ENCODE results near the gene GBA2. TPM values are rescaled to one million over a fixed set of nuclear protein-coding genes. Genes with fewer than 3 reads are reported as not detected.

Gene GBA2
- total and polyA plus RNA-seq, 2 donors (not counting 3 experiments of a cell fraction or from before 2014, with no cell fraction given): 110 to 158 TPM

GRCh38 chr9:35749515-35750255 lies 657 bp upstream of the GBA2 start:
- peak overlapping the region; percentile 84 for H3K27ac ChIP-seq (ENCODE audit: insufficient read depth, low read depth, low read length)
- POLR2A ChIA-PET: no interaction called here
- H3K36me3 ChIP-seq (ENCODE audit: control insufficient read depth in 2 of 2, extremely low read depth in 1 of 2, insufficient read depth in 2 of 2, low read length in 2 of 2): peaks cover 0 to 2% of the 10 kb centered on the region in 2 experiments
- CTCF ChIA-PET: interaction anchor here (0.7 to 7.2 kb wide), 13 partner anchors 9 to 133 kb away, joined by 3 to 86 read pairs (median 12); partner anchors contain the start of genes CCDC107, CREB3, NPR2 and RMRP
- no peaks in the 10 kb centered on the region for H3K9me1 ChIP-seq (replicated peaks; ENCODE audit: control insufficient read depth, extremely low read depth, insufficient read depth, low read length)
- peak overlapping the region; percentile 62 for H3K4me2 ChIP-seq (ENCODE audit: insufficient read depth, low read length)
- H3K4me1 ChIP-seq (ENCODE audit: control insufficient read depth, extremely low read depth, insufficient read depth, low read length): peaks cover 69% of the 10 kb centered on the region
- TSS peak; percentile 5 for BruUV-seq (replicated peaks)
- peak overlapping the region; percentile 66 to 99 (median 87) for H3K4me3 ChIP-seq (replicated peaks in 1 of 3; ENCODE audit: insufficient read depth in 1 of 3, low read depth in 1 of 3, low read length in 3 of 3)
- dilution Hi-C loops (cut with MboI; ENCODE audit: extremely low pct_ligation_motif_present, low sequenced_read_pairs): no loop called here
- FAIRE-seq (peak; percentile 18), DNase-seq (ENCODE audit: low read depth, low spot score) (peak; percentile 60)
- H3K9me3 ChIP-seq (replicated peaks; ENCODE audit: control insufficient read depth, insufficient read depth, low read length): no peaks in the 10 kb centered on the region
- H3K27me3 ChIP-seq (ENCODE audit: control insufficient read depth in 2 of 2, insufficient read depth in 2 of 2, low read length in 2 of 2): no peaks in the 10 kb centered on the region
- H3K79me2 ChIP-seq (ENCODE audit: control insufficient read depth, insufficient read depth, low read length): peaks cover 48% of the 10 kb centered on the region
- peak overlapping the region; percentile 99 for H3K9ac ChIP-seq (replicated peaks; ENCODE audit: extremely low read depth, insufficient read depth, low read length)
- intact Hi-C loops (cut with micrococcal nuclease): loop anchor here (1.0 to 2.0 kb wide), 2 partner anchors 11 to 17 kb away; partner anchors contain the start of genes CREB3 and TLN1
- TF ChIP-seq, protein P1, sequence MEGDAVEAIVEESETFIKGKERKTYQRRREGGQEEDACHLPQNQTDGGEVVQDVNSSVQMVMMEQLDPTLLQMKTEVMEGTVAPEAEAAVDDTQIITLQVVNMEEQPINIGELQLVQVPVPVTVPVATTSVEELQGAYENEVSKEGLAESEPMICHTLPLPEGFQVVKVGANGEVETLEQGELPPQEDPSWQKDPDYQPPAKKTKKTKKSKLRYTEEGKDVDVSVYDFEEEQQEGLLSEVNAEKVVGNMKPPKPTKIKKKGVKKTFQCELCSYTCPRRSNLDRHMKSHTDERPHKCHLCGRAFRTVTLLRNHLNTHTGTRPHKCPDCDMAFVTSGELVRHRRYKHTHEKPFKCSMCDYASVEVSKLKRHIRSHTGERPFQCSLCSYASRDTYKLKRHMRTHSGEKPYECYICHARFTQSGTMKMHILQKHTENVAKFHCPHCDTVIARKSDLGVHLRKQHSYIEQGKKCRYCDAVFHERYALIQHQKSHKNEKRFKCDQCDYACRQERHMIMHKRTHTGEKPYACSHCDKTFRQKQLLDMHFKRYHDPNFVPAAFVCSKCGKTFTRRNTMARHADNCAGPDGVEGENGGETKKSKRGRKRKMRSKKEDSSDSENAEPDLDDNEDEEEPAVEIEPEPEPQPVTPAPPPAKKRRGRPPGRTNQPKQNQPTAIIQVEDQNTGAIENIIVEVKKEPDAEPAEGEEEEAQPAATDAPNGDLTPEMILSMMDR (IDR thresholded peaks at IDR 0.05; ENCODE audit: extremely low read depth in 1 of 2, insufficient read depth in 1 of 2, low read depth in 1 of 2, low read length in 2 of 2): no peak
- TF ChIP-seq POLR2A (IDR thresholded peaks at IDR 0.05; ENCODE audit: low read depth, low read length): no peak
- no peak for TF ChIP-seq JUN (IDR thresholded peaks at IDR 0.05; ENCODE audit: borderline replicate concordance, insufficient read depth, insufficient read length, low read depth)
- no peak for TF ChIP-seq EZH2 (IDR thresholded peaks at IDR 0.05; ENCODE audit: borderline replicate concordance, low read depth, low read length, severe bottlenecking)
- TF ChIP-seq FOS (IDR thresholded peaks at IDR 0.05; ENCODE audit: borderline replicate concordance, insufficient read depth, low read length): no peak
- TF ChIP-seq, protein P2, sequence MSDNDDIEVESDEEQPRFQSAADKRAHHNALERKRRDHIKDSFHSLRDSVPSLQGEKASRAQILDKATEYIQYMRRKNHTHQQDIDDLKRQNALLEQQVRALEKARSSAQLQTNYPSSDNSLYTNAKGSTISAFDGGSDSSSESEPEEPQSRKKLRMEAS (IDR thresholded peaks at IDR 0.05; ENCODE audit: insufficient read depth, insufficient read length): no peak
- no peak for TF ChIP-seq POLR2AphosphoS5 (IDR thresholded peaks at IDR 0.05; ENCODE audit: insufficient read depth, low read depth, low read length)
- TF ChIP-seq GATA2 (IDR thresholded peaks at IDR 0.05; ENCODE audit: insufficient read depth, insufficient read length, low read depth, low read length): no peak
- no peak for TF ChIP-seq MYC (IDR thresholded peaks at IDR 0.05; ENCODE audit: low read depth, low read length)
- H4K20me1 ChIP-seq (replicated peaks; ENCODE audit: control insufficient read depth, extremely low read depth, insufficient read depth, low read length): no peaks in the 10 kb centered on the region
- no peak overlapping the region for H2AFZ ChIP-seq (ENCODE audit: low read depth, low read length)
